Liver (tissue), 3 donors: ENCODE data around the gene KCNMA1.

Experiments
- CTCF ChIP-seq: fragments of 150-350 bp; IDR thresholded peaks from 2 replicates; pipeline ENCODE4 v1.5.1; 2017; ENCODE audit warnings: improper control_type of control experiment, low read depth, low read length; ENCODE audit not compliant: missing input control
- EGR1 ChIP-seq, 2 donors: IDR thresholded peaks; 2 replicates each; pipeline ENCODE4 v1.6.1; 2016 to 2018; ENCODE audit warnings: antibody characterized with exemption in 2 of 2, low read depth in 2 of 2
- JUND ChIP-seq, 2 donors: IDR thresholded peaks; 2 replicates each; pipeline ENCODE4 v1.6.1; 2016; ENCODE audit warnings: antibody characterized with exemption in 2 of 2
- MAX ChIP-seq: IDR thresholded peaks from 2 replicates; pipeline ENCODE4 v1.6.1; 2016; ENCODE audit warnings: antibody characterized with exemption
- RXRA ChIP-seq, 2 donors: IDR thresholded peaks; 2 replicates each; pipeline ENCODE4 v1.6.1; 2017 to 2018; ENCODE audit warnings: antibody characterized with exemption in 2 of 2, mild to moderate bottlenecking in 1 of 2
- SP1 ChIP-seq: IDR thresholded peaks from 2 replicates; pipeline ENCODE4 v1.6.1; 2018; ENCODE audit warnings: antibody characterized with exemption, mild to moderate bottlenecking
- TAF1 ChIP-seq: conservative IDR thresholded peaks from 2 replicates; pipeline ENCODE4 v1.6.1; 2016; ENCODE audit warnings: antibody characterized with exemption, mild to moderate bottlenecking
- ZBTB33 ChIP-seq: IDR thresholded peaks from 2 replicates; pipeline ENCODE4 v1.6.1; 2016; ENCODE audit warnings: antibody characterized with exemption
- TF ChIP-seq, protein P1 (sequence below): IDR thresholded peaks from 2 replicates; pipeline ENCODE4 v1.6.1; 2016; ENCODE audit warnings: antibody characterized with exemption, mild to moderate bottlenecking
- donor health status: healthy.
- donor health status: healthy.

DNA sequence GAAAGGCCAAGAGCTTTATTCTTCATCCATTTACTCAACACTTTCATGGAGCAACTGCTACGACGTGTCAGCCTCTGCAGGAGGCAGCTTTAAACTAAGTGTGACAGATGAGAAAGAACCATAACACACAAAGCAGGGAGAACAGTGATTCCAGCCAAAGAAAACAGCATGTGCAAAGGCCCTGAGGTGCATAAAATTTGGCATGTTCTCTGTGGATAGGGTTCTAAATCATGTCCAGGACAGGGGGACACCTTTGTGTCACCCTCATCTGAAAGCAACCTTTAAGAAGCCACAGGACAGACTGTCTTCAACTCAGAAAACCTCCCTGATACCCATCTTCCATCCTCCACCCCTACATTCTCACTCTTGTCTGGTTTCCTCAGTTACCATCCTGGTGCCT lies 116.6 kb downstream of the KCNMA1 start:
- TF ChIP-seq ZBTB33: no peak
- TF ChIP-seq CTCF: no peak
- no peak for TF ChIP-seq TAF1
- no peak for TF ChIP-seq JUND (IDR thresholded peaks at IDR 0.05)
- TF ChIP-seq EGR1 (IDR thresholded peaks at IDR 0.05; ENCODE audit: low read depth in 2 of 2): no peak
- TF ChIP-seq, protein P1, sequence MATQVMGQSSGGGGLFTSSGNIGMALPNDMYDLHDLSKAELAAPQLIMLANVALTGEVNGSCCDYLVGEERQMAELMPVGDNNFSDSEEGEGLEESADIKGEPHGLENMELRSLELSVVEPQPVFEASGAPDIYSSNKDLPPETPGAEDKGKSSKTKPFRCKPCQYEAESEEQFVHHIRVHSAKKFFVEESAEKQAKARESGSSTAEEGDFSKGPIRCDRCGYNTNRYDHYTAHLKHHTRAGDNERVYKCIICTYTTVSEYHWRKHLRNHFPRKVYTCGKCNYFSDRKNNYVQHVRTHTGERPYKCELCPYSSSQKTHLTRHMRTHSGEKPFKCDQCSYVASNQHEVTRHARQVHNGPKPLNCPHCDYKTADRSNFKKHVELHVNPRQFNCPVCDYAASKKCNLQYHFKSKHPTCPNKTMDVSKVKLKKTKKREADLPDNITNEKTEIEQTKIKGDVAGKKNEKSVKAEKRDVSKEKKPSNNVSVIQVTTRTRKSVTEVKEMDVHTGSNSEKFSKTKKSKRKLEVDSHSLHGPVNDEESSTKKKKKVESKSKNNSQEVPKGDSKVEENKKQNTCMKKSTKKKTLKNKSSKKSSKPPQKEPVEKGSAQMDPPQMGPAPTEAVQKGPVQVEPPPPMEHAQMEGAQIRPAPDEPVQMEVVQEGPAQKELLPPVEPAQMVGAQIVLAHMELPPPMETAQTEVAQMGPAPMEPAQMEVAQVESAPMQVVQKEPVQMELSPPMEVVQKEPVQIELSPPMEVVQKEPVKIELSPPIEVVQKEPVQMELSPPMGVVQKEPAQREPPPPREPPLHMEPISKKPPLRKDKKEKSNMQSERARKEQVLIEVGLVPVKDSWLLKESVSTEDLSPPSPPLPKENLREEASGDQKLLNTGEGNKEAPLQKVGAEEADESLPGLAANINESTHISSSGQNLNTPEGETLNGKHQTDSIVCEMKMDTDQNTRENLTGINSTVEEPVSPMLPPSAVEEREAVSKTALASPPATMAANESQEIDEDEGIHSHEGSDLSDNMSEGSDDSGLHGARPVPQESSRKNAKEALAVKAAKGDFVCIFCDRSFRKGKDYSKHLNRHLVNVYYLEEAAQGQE: no peak
- TF ChIP-seq MAX: no peak
- no peak for TF ChIP-seq RXRA (IDR thresholded peaks at IDR 0.05)
- no peak for TF ChIP-seq SP1
